Mucosa of stomach (tissue), 1 donor: Measurements from ENCODE around the gene RASGRF1.

Experiments used
- H3K27me3 ChIP-seq: one replicate; pipeline ENCODE4 v1.7.0; 2013; ENCODE audit warnings: mild to moderate bottlenecking, low read length; ENCODE audit not compliant: control insufficient read depth, insufficient read depth
- H3K36me3 ChIP-seq: one replicate; pipeline ENCODE4 v1.7.0; 2013; ENCODE audit warnings: low read length; ENCODE audit not compliant: control insufficient read depth, insufficient read depth
- H3K4me1 ChIP-seq: one replicate; pipeline ENCODE4 v1.7.0; 2013; ENCODE audit warnings: mild to moderate bottlenecking, low read length; ENCODE audit not compliant: control insufficient read depth, insufficient read depth
- H3K4me3 ChIP-seq: one replicate; pipeline ENCODE4 v1.7.0; 2013; ENCODE audit warnings: low read length
- H3K9ac ChIP-seq: one replicate; pipeline ENCODE4 v1.7.0; 2013; ENCODE audit warnings: mild to moderate bottlenecking, low read length, moderate library complexity
- H3K9me3 ChIP-seq: one replicate; pipeline ENCODE4 v1.7.0; 2013; ENCODE audit warnings: mild to moderate bottlenecking, low read length, moderate library complexity; ENCODE audit not compliant: control insufficient read depth
- donor health status: Pancreatic carcinoma.

Gene RASGRF1

DNA sequence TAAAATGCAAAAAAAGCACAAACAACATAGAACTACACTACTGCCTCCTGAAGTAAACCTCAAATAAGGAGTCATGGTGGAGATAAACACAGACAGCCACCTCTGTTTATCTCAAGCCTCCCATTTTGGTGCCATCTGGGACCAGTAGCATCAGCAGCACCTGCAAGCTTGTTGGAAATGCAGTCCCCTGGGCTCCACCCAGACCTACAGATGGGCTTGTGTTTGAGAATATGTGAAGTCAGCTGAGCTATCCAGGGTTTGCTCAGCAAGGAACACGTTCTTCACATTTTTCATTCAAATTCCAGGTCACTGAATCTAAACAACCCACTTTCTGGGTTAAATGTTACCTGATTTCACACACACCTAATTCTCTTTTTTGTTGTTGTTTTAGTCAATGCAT lies 45.5 kb downstream of the RASGRF1 start:
- no peaks in the 10 kb centered on the region for H3K4me1 ChIP-seq
- no peak overlapping the region for H3K9ac ChIP-seq
- no peaks in the 10 kb centered on the region for H3K27me3 ChIP-seq

DNA sequence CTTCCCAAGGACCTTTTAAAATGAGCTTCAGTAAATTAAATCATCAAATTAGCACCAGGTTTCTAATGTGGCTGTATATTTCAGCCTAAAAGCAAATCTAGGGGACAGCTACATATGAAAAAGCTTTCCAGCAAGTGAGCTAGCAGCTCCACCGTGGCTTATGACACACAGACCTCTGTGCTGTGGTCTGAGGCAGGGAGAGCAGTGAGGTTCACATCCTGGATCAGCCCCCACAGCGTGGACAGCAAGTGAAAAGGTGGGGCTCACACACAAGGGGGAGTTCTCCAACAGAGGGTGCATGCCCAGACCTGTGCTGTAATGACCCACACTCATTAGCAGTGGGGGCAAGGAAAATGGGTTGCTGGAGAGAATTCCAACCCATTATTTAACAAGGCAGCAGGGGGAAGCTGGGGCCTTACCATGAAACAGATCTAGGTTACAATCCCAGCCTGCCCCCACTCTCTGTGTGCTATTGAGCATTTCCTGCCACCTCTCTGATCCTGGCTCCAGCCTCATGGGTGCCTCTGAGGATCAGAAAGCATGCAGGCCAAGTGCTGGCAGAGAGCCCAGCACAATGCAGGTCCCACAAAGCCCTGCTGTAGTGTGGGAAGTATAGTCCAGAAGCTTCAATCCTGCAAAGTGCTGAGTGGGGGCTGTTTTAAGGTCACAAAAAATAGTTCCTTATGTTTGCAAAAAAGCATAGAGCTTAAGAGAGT lies 48.2 kb downstream of the RASGRF1 start:
- H3K4me3 ChIP-seq, result no peak overlapping the region
- H3K27me3 ChIP-seq, result no peaks in the 10 kb centered on the region
- no peaks in the 10 kb centered on the region for H3K36me3 ChIP-seq
- no peaks in the 10 kb centered on the region for H3K9me3 ChIP-seq
- no peak overlapping the region for H3K9ac ChIP-seq
- H3K4me1 ChIP-seq, result no peaks in the 10 kb centered on the region

More for the DNA sequence above, 45.5 kb downstream of the RASGRF1 start:
- Histone ChIP-seq H3K4me3 (no peak overlapping the region), H3K9me3 (no peaks in the 10 kb centered on the region), H3K36me3 (no peaks in the 10 kb centered on the region)

DNA sequence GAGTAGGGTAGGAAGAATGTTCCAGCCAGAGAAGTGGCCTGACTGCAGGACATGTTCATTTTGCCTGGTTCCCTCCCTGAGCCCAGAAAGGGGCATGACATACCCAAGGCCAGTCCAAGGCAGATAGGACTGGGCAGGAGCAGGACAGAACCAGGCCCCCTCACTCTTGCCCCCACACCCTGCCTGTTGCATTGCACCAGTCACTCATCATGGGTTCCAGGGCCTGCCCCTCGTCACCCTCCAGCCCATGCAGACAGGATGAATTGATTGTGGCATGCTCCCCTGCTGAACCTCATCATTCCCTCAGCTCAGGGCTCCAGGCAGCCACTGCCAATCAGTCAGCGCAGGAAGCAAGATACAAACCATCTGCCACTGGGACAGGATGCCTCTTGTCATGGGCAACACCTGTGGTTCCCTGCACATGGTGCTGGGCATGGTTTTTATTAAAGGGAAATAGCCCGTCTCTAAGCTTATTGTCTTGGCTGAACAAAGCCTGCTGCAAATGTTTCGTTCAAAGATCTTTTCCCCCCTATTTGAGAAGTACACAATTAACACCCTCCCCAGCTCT lies 48.9 kb downstream of the RASGRF1 start:
- no peaks in the 10 kb centered on the region for H3K9me3 ChIP-seq
- H3K9ac ChIP-seq, result no peak overlapping the region
- no peaks in the 10 kb centered on the region for H3K4me1 ChIP-seq
- H3K4me3 ChIP-seq, result no peak overlapping the region
- peaks cover 5% of the 10 kb centered on the region for H3K27me3 ChIP-seq
- no peaks in the 10 kb centered on the region for H3K36me3 ChIP-seq

DNA sequence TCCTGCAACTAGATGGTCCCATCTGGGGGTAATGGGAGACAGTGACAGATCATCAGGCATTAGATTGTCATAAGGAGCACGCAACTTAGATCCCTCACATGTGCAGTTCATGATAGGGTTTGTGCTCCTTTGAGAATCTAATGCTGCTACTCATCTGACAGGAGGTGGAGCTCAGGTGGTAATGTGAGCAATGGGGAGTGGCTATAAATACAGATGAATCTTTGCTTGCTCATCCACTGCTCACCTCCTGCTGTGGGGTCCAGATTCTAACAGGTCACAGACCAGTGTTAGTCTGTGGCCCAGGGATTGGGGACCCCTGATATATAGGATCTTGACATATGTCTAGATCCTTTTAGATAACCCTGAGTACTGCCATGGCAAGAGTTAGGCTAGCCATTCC lies 52.7 kb downstream of the RASGRF1 start:
- H3K4me3 ChIP-seq, result no peak overlapping the region
- no peak overlapping the region for H3K9ac ChIP-seq
- no peaks in the 10 kb centered on the region for H3K9me3 ChIP-seq
- peaks cover 15% of the 10 kb centered on the region for H3K27me3 ChIP-seq
- H3K4me1 ChIP-seq, result no peaks in the 10 kb centered on the region
- H3K36me3 ChIP-seq, result no peaks in the 10 kb centered on the region

DNA sequence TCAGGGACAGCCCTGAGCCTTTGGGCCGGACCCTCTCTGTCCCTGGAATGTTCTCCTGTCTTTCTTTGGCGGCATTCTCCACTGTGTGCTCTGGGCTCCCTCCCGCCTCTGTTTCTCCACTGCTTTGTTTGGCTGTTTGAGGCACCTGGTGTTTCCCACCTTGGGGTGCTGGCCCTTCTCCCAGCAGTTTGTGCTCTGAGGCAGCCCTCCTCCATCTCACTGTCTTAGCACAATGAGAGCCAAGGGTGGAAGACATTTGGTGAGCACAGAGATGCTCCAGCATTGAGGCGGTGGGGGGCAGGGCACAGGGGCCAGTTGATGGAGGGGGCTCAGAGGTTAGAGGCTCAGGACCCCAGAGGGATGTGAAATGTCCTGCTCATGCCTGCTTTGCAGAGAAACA lies 54.3 kb downstream of the RASGRF1 start:
- H3K9ac ChIP-seq, result no peak overlapping the region
- H3K4me3 ChIP-seq, result no peak overlapping the region
- H3K9me3 ChIP-seq, result no peaks in the 10 kb centered on the region
- peaks cover 15% of the 10 kb centered on the region for H3K27me3 ChIP-seq
- no peaks in the 10 kb centered on the region for H3K36me3 ChIP-seq
- H3K4me1 ChIP-seq, result no peaks in the 10 kb centered on the region

DNA sequence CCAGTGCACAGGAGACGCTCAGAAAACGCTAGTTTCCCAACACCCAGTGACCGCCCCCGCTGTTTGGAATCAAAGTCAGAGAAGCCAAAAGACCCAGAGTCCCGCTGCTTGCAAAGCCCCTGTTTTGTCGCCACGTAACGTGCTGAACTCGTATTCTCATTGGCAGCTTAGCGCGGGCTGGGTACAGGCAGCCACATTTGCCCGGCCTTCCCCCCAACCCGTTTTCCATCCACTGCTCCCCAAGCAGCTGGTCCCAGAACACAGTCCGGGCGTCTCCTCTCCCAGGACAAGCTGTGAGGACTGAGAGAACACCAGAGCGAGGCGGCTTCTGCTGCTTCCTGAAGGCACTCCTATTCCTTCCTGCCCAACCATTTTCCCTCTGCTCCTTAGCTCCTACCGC lies 54.8 kb downstream of the RASGRF1 start:
- Histone ChIP-seq H3K36me3 (no peaks in the 10 kb centered on the region), H3K4me3 (no peak overlapping the region), H3K4me1 (no peaks in the 10 kb centered on the region), H3K9me3 (no peaks in the 10 kb centered on the region), H3K9ac (no peak overlapping the region), H3K27me3 (peaks cover 15% of the 10 kb centered on the region)

DNA sequence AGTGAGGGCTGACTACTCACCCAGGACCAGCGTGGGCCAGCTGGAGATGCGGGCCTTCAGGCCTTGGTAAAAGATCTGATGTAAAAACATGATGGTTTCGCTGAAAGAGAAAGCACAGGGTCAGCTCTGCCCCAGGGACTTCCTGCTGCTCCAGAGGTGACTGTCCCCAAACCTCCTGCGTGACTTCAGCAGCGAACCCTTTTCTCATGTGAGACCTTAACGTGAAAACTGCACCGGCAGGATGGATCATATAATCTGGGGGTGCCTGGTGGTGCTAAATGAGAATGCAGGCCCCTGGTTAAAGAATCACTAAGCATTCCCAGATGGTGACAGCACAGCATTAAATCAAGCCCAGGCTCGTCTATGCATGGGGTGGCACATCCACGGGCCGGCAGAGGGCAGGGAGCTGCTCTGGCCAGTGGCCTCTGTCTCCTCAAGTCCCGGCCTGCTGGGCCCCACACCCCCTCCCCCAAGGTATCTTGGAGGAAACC lies 55.4 kb downstream of the RASGRF1 start:
- peaks cover 15% of the 10 kb centered on the region for H3K27me3 ChIP-seq
- H3K36me3 ChIP-seq, result no peaks in the 10 kb centered on the region
- no peak overlapping the region for H3K9ac ChIP-seq
- no peaks in the 10 kb centered on the region for H3K4me1 ChIP-seq
- H3K4me3 ChIP-seq, result no peak overlapping the region
- no peaks in the 10 kb centered on the region for H3K9me3 ChIP-seq

DNA sequence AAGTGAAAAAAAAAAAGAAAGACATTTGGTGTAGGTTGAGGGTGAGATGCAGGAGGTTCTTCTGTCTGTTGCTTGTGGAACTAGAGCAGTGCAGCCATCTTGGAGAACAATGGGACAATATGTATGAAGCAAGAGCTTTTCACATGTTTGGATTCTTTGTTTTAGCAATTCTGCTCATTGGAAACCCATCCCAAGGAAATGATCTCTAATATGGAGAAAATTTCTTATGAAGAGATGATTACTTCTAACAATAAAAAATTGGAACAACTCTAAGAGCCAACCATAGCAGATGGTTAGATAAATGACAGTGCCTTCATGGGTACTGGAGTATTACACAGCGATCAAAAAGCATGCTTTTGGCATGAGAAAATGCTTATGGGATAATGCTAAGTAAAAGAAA lies 56.3 kb downstream of the RASGRF1 start:
- H3K4me3 ChIP-seq, result no peak overlapping the region
- no peaks in the 10 kb centered on the region for H3K4me1 ChIP-seq
- H3K9ac ChIP-seq, result no peak overlapping the region
- no peaks in the 10 kb centered on the region for H3K36me3 ChIP-seq
- no peaks in the 10 kb centered on the region for H3K9me3 ChIP-seq
- peaks cover 15% of the 10 kb centered on the region for H3K27me3 ChIP-seq

DNA sequence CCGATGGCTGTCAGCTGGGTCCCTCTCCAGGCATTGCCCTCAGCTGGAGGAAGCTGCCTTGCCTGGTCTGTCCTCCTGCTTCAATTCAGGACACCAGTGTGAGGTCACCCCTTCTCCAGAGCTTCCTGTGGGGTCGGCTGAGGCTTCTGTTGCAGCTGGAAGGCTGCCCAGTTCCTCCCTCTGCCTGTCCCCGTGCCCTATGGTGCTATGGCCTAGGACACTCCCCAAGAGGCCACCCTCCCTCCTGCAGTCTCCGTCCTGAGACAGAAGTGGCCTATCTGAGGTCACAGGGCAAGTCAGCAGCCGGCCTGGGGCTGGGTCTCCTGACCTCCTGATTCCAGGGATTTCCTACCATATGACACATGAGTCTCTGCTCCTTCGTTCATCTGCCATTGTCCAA lies 57.9 kb downstream of the RASGRF1 start:
- H3K9me3 ChIP-seq, result no peaks in the 10 kb centered on the region
- H3K9ac ChIP-seq, result no peak overlapping the region

DNA sequence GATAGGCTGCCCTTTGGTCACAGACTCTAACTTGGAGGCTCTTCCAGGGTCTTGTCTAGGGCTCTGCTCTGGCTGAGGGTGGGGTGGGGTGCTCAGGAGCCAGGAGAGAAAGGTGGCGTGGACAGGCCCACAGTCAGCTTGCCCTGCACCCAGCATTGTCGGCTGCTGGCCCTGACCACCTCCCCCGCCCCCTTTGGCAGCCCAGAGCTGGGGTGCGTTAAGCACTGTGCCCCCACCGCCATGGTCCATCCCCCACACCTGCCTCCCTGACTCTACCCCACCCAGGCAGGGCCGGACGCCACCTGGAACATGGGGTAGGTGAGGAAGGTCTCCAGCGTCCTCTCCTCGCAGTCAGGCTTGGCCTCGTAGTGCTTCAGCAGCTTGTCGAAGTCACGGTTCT lies 58.8 kb downstream of the RASGRF1 start:
- H3K27me3 ChIP-seq, result peaks cover 12% of the 10 kb centered on the region
- H3K9ac ChIP-seq, result no peak overlapping the region
- no peaks in the 10 kb centered on the region for H3K36me3 ChIP-seq
- H3K4me1 ChIP-seq, result no peaks in the 10 kb centered on the region
- H3K4me3 ChIP-seq, result no peak overlapping the region
- H3K9me3 ChIP-seq, result no peaks in the 10 kb centered on the region

More for the DNA sequence above, 57.9 kb downstream of the RASGRF1 start:
- Histone ChIP-seq H3K4me1 (no peaks in the 10 kb centered on the region), H3K36me3 (no peaks in the 10 kb centered on the region), H3K4me3 (no peak overlapping the region), H3K27me3 (peaks cover 15% of the 10 kb centered on the region)

DNA sequence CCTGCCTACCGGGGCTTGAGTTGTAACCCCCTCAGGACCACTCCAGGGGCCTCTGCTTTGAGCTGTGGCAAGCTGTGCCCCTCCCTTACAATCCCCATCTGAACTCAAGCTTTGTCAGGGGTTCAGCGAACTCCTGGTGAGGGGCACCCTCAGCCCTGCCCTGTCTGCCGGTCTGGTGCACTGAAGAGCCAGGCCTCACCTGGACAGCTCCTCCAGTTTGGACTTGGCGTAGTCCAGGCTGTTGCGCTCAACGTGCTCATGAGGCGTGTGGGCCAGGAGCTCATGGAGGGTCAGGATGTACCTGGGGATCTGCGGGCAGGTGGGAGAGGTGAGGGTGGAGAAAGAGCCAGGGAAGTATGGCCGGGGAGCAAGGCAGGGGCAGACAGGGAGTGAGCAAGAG lies 59.4 kb downstream of the RASGRF1 start:
- Histone ChIP-seq H3K9ac (no peak overlapping the region), H3K4me1 (no peaks in the 10 kb centered on the region), H3K9me3 (no peaks in the 10 kb centered on the region), H3K36me3 (no peaks in the 10 kb centered on the region), H3K27me3 (peaks cover 10% of the 10 kb centered on the region), H3K4me3 (no peak overlapping the region)

DNA sequence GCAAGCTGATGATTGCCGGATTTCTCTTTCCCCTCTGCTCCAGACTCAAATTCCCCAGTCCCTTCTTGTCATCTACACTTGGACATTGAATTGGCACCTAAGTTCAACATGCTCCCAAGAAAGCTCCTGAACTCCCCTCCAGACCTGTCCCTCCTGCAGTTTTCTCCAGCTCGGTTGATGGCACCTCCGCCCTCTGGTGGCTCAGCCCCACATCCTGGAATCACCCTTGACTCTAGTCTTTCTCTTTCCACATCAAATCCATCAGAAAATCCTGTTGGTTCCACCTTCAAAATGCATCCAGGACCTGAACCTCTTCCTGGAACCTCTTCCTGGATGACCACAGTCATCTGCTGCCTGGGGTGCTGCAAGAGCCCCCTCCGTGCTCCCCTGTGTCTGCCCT lies 60.1 kb downstream of the RASGRF1 start:
- no peaks in the 10 kb centered on the region for H3K4me1 ChIP-seq
- no peaks in the 10 kb centered on the region for H3K9me3 ChIP-seq
- H3K27me3 ChIP-seq, result peaks cover 3% of the 10 kb centered on the region
- no peaks in the 10 kb centered on the region for H3K36me3 ChIP-seq
- no peak overlapping the region for H3K9ac ChIP-seq
- no peak overlapping the region for H3K4me3 ChIP-seq
